ENCODE data around the gene KCNIP3. TPM values are rescaled to one million over a fixed set of nuclear protein-coding genes. Genes with fewer than 3 reads are reported as not detected.
"Not testable (repeated sequence)": the region's sequence is repeated elsewhere in the genome, so short reads cannot be mapped to it uniquely, and the experiment has no call there.

KCNIP3 gene
- total RNA-seq, 4 donors from 2014 or later: 0.15 to 7.4 (median 2.3) TPM

GRCh38 chr2:95374921-95375471 is 77.8 kb downstream of the KCNIP3 start:
- Histone ChIP-seq H3K4me1 (no peaks in the 10 kb centered on the region), H3K4me3 (no peak overlapping the region), H3K27me3 (no peaks in the 10 kb centered on the region), H3K27ac (no peak overlapping the region), H3K36me3 (peaks cover 0 to 10% (median 0%) of the 10 kb centered on the region in 3 donors), H3K9me3 (peaks cover 0 to 2% (median 0%) of the 10 kb centered on the region in 3 donors)
- TF ChIP-seq, protein P1, sequence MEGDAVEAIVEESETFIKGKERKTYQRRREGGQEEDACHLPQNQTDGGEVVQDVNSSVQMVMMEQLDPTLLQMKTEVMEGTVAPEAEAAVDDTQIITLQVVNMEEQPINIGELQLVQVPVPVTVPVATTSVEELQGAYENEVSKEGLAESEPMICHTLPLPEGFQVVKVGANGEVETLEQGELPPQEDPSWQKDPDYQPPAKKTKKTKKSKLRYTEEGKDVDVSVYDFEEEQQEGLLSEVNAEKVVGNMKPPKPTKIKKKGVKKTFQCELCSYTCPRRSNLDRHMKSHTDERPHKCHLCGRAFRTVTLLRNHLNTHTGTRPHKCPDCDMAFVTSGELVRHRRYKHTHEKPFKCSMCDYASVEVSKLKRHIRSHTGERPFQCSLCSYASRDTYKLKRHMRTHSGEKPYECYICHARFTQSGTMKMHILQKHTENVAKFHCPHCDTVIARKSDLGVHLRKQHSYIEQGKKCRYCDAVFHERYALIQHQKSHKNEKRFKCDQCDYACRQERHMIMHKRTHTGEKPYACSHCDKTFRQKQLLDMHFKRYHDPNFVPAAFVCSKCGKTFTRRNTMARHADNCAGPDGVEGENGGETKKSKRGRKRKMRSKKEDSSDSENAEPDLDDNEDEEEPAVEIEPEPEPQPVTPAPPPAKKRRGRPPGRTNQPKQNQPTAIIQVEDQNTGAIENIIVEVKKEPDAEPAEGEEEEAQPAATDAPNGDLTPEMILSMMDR (IDR thresholded peaks at IDR 0.05): no peak
- no peak for TF ChIP-seq POLR2A (IDR thresholded peaks at IDR 0.05)
- intact Hi-C loops (cut with DNase I): no loop called here
- 75% methylated on average over 10 of the region's 15 CpGs; no CpG with 5 or more reads in 1 of the 2 donors for WGBS, 2 donors
- no peak for DNase-seq

DNA sequence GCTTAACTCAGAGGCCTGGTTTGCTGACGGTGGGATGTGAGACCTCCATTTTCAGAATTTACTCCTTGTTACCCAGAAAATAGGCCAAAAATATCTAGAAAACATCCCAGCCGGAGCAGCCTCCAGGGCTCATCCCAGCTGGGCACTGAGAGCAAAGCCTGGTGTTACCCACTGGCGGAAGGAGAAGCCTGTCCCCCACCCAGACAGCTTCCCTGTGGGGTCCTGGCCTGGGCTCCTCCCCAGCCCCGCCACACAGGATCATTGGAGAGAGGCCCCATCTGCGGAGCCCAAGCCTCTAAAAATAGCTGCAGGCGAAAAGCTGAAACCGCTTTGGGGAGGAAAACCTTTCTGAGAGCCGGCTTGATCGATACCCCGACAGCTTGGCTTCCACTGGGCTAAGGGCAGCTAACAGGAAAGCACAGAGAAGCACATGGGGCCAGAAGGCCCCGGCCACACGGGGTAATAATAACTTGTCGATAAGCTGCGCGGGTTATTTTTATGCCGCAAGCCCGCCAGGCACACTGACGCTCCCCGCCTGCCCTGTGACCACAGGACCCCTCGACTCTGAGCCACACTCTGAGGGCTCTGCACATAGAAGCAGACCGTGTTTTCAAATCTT is 78.5 kb downstream of the KCNIP3 start:
- Histone ChIP-seq H3K36me3 (peaks cover 0 to 10% (median 0%) of the 10 kb centered on the region in 3 donors), H3K9me3 (no peaks in the 10 kb centered on the region), H3K27me3 (no peaks in the 10 kb centered on the region), H3K27ac (no peak overlapping the region), H3K4me3 (no peak overlapping the region), H3K4me1 (no peaks in the 10 kb centered on the region)
- no peak for TF ChIP-seq POLR2A (IDR thresholded peaks at IDR 0.05)
- TF ChIP-seq, protein P1 (IDR thresholded peaks at IDR 0.05): no peak
- intact Hi-C loops (cut with DNase I): no loop called here
- 50 to 83% methylated on average over 2 to 16 of the region's 21 CpGs for WGBS, 2 donors
- DNase-seq: no peak

DNA sequence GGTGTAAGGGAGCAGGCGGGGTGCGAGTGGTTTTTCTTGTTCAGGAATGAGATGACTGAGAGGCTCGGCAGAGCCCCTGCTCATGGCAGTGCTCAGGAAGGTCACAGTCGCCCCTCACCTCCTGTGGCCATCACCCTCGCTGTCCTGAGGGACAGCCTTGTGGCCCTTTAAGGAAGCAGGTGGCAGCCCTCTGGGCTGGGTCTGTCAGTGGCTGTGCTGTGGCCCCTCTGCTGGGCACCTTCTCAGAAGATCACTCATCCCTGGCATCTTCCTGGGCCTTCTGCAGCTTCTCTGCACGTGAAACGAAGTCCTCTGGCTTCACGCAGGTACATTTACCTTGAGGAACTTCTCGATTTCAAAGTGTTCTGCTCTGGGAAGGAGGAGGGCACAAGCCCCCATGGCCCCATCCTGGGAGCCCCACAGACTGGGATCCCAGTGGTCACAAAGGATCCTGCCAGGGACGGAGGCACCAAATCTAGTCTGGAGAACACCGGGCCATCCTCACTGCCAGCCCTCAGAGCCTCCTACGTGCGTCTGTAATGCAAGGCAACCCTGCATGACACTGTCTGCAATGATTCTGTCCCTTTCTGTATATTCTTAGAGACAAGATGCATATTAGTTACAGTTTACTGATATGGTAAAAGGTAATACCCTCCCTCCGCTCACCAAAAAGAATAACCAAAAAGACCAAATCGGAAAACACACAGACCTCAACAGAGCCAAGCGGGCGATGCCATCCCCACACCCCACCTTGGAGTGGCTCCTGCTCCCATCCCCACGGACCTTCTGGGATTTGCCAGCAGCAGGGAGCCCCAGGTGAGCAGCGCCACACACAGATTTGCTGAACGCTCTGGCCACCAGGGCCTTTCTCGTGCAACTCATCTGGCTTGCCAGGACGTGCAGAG is 79.4 kb downstream of the KCNIP3 start:
- no peak for DNase-seq
- intact Hi-C loops (cut with DNase I): no loop called here
- WGBS, 2 donors: 77 to 87% methylated on average over 10 to 19 of the region's 22 CpGs
- no peaks in the 10 kb centered on the region for H3K27me3 ChIP-seq
- no peak overlapping the region for H3K27ac ChIP-seq
- TF ChIP-seq, protein P1 (IDR thresholded peaks at IDR 0.05): no peak
- TF ChIP-seq POLR2A (IDR thresholded peaks at IDR 0.05): no peak
- H3K9me3 ChIP-seq: no peaks in the 10 kb centered on the region
- H3K36me3 ChIP-seq: peaks cover 0 to 10% (median 0%) of the 10 kb centered on the region in 3 donors
- no peak overlapping the region for H3K4me3 ChIP-seq
- H3K4me1 ChIP-seq: no peaks in the 10 kb centered on the region

GRCh38 chr2:95377216-95378123 is 80.3 kb downstream of the KCNIP3 start:
- Histone ChIP-seq H3K27ac (no peak overlapping the region), H3K4me3 (no peak overlapping the region), H3K4me1 (no peaks in the 10 kb centered on the region), H3K9me3 (no peaks in the 10 kb centered on the region), H3K36me3 (peaks cover 0 to 10% (median 0%) of the 10 kb centered on the region in 3 donors), H3K27me3 (no peaks in the 10 kb centered on the region)
- TF ChIP-seq, protein P1 (IDR thresholded peaks at IDR 0.05): no peak
- TF ChIP-seq POLR2A (IDR thresholded peaks at IDR 0.05): no peak
- no peak for DNase-seq
- intact Hi-C loops (cut with DNase I): no loop called here
- 87 to 94% methylated on average over 7 to 10 of the region's 17 CpGs for WGBS, 2 donors

GRCh38 chr2:95378281-95378680 is 81.1 kb downstream of the KCNIP3 start:
- H3K36me3 ChIP-seq; H3K27me3 ChIP-seq; H3K9me3 ChIP-seq; intact Hi-C loops (cut with DNase I); H3K4me3 ChIP-seq; H3K27ac ChIP-seq; DNase-seq; H3K4me1 ChIP-seq: not testable (repeated sequence)
- 83 to 100% methylated on average over 1 to 3 of the region's 7 CpGs for WGBS, 2 donors

Measured in esophagus squamous epithelium (tissue), 5 donors.